HuH-7 (cell line): ENCODE results near the gene OSR1.
"Not testable (repeated sequence)": the region's sequence is repeated elsewhere in the genome, so short reads cannot be mapped to it uniquely, and the experiment has no call there.

ENCODE experiments used
- DNase-seq: peaks from one replicate; pipeline ENCODE4 v3.0.0; 2011; ENCODE audit warnings: low spot score

The OSR1 gene

GRCh38 chr2:19358242-19359020, at the start of gene OSR1:
Gene OSR1, minus strand, starts transcription at chr2:19358623. Its CDS starts 4,818 bp downstream, at chr2:19353805.
- DNase-seq: peak; percentile 89

- DNase-seq: no peak
These were observed 45.4 kb upstream of the OSR1 start for GRCh38 chr2:19403785-19404184.

- DNase-seq: no peak
These were observed 33.8 kb upstream of the OSR1 start for GRCh38 chr2:19392191-19392590.

- DNase-seq: not testable (repeated sequence)
These were observed 31.0 kb upstream of the OSR1 start for GRCh38 chr2:19389469-19389868.

- DNase-seq: no peak
These were observed 22.1 kb upstream of the OSR1 start for GRCh38 chr2:19380532-19380931.

- no peak for DNase-seq
These were observed 20.5 kb upstream of the OSR1 start for GRCh38 chr2:19378939-19379338.

GRCh38 chr2:19377717-19378116, 19.3 kb upstream of the OSR1 start:
- DNase-seq: no peak

GRCh38 chr2:19373352-19373751, 14.9 kb upstream of the OSR1 start:
- DNase-seq: no peak

GRCh38 chr2:19371996-19372582, 13.7 kb upstream of the OSR1 start:
- DNase-seq: no peak

- DNase-seq: no peak
These were observed 11.0 kb upstream of the OSR1 start for GRCh38 chr2:19369341-19369955.

GRCh38 chr2:19368760-19369159, 10.3 kb upstream of the OSR1 start:
- DNase-seq: no peak

GRCh38 chr2:19367326-19367725, 8.9 kb upstream of the OSR1 start:
- no peak for DNase-seq

- no peak for DNase-seq
These were observed 6.7 kb upstream of the OSR1 start for GRCh38 chr2:19365126-19365525.

GRCh38 chr2:19364014-19364413, 5.6 kb upstream of the OSR1 start:
- DNase-seq: no peak

GRCh38 chr2:19363474-19363778, 5.0 kb upstream of the OSR1 start:
- DNase-seq: no peak

- peak; percentile 88 for DNase-seq
These were observed 4.5 kb upstream of the OSR1 start for GRCh38 chr2:19362755-19363473.

- no peak for DNase-seq
These were observed 3.8 kb upstream of the OSR1 start for GRCh38 chr2:19362094-19362754.

- DNase-seq: no peak
These were observed 3.0 kb upstream of the OSR1 start for GRCh38 chr2:19361325-19361990.

- DNase-seq: no peak
These were observed 2.5 kb upstream of the OSR1 start for GRCh38 chr2:19360966-19361321.

- DNase-seq: no peak
These were observed 2.0 kb upstream of the OSR1 start for GRCh38 chr2:19360266-19360965.

GRCh38 chr2:19359456-19359855, 1.0 kb upstream of the OSR1 start:
- DNase-seq: no peak
